Inflammatory macrophage treated with lipopolysaccharide for 1 hour (primary cell): ENCODE results near the gene DNMT1.
"Not testable (repeated sequence)": the region's sequence is repeated elsewhere in the genome, so short reads cannot be mapped to it uniquely, and the experiment has no call there.

Experiments
- DNase-seq, 2 donors: peaks; one replicate each; pipeline ENCODE4 v3.0.0-alpha.2; 2020 to 2022

The DNMT1 gene

DNA sequence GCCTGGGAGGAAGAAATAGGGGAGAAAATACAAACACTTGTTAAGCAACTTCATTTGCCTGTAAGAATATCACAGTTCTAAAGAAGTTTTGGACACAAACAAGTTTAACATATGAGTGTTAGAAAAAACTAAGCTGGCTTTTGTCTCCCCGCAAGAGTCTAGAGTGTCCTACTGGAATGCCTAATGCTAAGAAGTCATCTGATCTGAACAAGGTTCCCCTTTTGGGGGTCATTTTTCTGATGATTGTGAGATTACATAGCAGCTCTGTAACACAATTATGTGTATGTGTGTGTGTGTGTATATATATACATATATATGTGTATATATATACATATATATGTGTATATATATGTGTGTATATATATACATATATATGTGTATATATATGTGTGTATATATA lies 12.7 kb downstream of the DNMT1 start:
- peak; percentile 12 to 39 for DNase-seq

DNA sequence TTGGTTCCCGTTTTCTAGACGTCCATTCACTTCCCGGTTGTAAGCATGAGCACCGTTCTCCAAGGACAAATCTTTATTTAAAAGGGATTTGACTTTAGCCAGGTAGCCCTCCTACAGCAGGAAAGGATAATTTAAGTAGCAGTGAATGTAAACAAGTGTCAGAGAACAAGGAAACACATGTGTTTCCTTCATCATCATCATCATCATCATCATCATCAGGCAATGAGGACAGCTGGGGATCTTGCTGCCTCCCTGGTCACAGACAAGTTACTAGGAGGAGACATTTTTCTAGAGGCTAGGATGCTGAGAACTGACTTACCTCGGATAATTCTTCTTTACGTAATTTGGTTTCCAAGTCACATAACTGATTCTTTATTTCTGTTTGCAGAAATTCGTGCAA lies 14.3 kb downstream of the DNMT1 start:
- no peak for DNase-seq

GRCh38 chr19:10180024-10180423 lies 14.7 kb downstream of the DNMT1 start:
- not testable (repeated sequence) for DNase-seq

GRCh38 chr19:10173527-10173926 lies 21.2 kb downstream of the DNMT1 start:
- no peak for DNase-seq

DNA sequence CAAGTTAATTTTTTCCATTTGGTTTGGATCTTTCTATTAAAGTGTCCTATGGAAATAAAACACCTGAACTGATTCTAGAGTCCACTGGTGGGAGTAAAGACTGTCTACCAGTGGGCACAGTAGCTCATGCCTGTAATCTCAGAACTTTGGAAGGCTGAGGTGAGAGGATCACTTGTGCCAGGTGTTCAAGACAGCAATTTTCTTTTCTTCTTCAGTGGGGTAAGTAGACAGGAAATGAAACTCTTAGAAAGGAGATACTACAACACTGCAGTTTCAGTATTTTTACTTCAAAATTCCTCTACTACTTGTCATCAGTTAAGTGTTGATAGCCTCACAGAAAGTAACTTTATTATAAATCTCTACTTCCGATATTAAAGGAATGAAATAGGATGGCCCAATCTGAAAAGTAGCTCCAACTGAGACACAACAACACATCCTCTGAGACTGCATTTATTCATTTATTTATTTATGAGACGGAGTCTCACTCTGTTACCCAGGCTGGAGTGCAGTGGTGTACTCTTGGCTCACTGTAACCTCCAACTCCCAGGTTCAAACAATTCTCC lies 26.3 kb downstream of the DNMT1 start:
- DNase-seq, result no peak

DNA sequence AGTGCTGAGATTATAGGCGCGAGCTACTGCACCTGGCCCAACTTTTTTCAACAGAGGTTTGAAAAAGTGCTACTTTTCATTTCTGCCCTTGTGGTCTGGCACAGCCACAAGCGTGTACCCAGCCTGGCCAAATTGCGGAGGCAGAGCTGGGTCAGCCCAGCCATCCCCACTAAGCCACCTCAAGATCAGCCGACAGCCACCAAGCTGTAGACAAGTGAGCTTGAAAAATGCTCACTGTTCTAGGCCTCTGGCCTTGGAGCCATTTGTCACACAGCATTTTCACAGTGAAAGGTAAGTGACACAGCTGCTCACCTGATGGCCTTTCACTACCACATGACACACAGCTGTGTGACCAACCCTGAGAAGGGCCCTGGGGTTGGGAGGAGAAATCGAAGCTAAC lies 27.3 kb downstream of the DNMT1 start:
- no peak for DNase-seq

- not testable (repeated sequence) for DNase-seq
These were observed 28.3 kb downstream of the DNMT1 start for GRCh38 chr19:10166501-10166900.

GRCh38 chr19:10166046-10166445 lies 28.7 kb downstream of the DNMT1 start:
- DNase-seq, result no peak

- DNase-seq, result no peak
These were observed 31.2 kb downstream of the DNMT1 start for GRCh38 chr19:10163536-10163935.

- DNase-seq, result no peak
These were observed 35.1 kb downstream of the DNMT1 start for GRCh38 chr19:10159610-10160009.

DNA sequence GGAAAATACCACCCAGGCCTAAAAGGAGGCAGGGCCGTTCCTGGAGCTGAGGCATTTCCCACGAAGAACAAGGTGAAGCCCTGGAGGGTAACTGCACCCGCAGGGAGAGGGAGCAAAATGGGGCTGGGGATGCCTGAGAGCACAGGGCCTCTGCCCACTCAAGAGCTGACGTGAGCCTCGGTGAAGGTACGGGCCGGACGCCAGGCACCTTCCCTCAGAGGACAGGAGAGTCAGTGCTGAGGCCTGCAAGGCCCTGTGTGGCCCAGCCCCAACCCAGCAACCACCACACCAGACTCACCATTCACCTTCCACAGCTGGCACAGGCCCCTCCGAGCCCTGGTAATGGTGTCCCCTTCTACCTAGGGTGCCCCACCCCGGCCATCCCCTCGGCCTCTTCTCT lies 36.3 kb downstream of the DNMT1 start:
- DNase-seq, result no peak

- no peak for DNase-seq
These were observed 36.7 kb downstream of the DNMT1 start for GRCh38 chr19:10158071-10158470.

DNA sequence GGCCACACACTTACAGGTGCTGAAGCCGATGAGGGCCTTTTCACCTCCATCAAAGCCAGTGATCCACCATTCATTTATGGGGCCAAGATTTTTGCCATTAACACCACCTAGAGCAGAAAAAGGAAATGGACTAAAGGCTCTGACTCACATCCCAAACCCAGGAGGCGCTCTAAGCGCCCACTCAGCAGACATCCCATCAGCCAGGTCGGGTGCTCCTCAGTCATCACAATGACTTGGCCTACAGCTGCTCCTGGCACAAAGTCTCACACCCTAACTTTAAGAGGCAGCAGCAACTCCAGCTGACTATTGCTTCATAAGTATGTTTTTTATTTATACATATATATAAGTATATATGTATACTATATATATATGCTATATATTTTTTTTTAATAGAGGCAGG lies 38.9 kb downstream of the DNMT1 start:
- DNase-seq, result peak; percentile 7 to 41

GRCh38 chr19:10152100-10152499 lies 42.7 kb downstream of the DNMT1 start:
- DNase-seq, result no peak

GRCh38 chr19:10151521-10151920 lies 43.2 kb downstream of the DNMT1 start:
- no peak for DNase-seq

GRCh38 chr19:10149427-10149826 lies 45.3 kb downstream of the DNMT1 start:
- DNase-seq, result no peak

- DNase-seq, result no peak
These were observed 48.6 kb downstream of the DNMT1 start for GRCh38 chr19:10146142-10146541.

DNA sequence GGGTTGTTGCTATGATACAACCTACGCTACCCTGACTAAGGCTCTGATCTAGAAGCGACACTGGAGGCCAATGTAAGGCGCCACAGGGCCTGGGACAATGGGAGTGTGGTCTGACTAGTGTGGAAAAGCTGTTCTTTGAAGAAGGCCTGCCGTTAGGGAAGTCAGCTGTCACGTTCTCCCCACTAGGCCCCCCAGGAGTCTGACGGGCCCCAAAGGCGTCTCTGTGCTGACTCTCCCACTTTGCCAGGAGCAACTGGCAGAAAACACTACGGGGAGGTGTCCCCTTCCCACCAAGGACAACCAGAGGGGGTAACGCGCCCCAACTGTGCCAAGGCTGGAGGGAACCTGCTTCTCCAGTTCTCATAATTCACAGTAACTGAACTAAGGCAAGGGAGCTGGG lies 49.7 kb downstream of the DNMT1 start:
- DNase-seq, result no peak

DNA sequence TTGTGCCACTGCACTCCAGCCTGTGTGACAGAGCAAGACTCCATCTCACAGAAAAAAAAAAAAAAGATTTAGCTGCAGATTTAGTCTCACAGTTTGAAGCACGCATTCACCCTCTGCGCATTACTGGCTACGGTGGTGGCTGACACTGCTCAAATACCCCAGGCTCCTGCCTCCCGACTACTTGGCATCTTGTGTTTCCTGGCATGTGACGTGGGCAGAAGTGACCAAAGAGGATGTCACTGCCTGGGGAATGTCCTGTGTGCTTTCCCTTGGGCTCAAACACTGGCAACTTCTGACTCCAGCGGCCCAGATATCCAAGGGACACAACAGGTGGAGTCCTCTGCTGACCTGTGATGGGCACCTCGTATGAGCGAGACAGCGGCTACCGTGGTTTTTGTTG lies 50.4 kb downstream of the DNMT1 start:
- peak; percentile 49 to 79 for DNase-seq

GRCh38 chr19:10143681-10144080 lies 51.1 kb downstream of the DNMT1 start:
- DNase-seq, result no peak

DNA sequence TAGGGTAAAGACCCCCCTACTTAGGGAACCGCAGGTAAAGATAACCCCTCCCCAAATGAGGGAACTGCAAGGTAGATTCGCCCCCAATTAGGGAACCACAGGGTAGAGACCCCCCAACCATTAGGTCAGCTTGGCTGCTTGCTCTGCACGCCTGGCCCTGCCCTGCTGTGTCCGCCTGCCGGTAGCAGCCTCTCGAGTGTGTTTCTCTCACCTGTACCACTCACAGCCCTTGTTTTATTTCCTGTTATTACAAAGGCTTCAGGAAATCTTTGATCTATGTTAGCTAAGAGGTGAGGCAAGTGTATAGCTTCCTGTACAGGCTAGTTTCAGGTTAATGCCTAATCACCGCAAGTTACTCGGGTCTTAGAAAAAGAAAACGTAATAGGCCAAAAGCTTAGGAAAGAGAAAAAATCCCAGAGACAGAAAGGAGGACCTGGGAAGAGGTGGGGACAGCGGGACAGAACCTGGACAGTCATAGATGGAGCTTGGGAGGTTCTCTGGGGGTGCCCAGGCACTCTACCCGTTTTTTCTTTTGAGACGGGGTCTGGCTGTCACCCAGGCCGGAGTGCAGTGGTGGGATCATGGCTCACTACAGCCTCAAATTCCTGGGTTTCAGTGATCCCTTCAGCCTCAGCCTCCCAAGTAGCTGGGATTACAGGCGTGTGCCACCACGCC lies 51.9 kb downstream of the DNMT1 start:
- no peak for DNase-seq

- DNase-seq, result no peak
These were observed 52.8 kb downstream of the DNMT1 start for GRCh38 chr19:10141973-10142372.

GRCh38 chr19:10141479-10141878 lies 53.3 kb downstream of the DNMT1 start:
- DNase-seq, result no peak

GRCh38 chr19:10139952-10140351 lies 54.8 kb downstream of the DNMT1 start:
- no peak for DNase-seq
